HG03025 (cell line): ENCODE measurements around the gene ZBED4.

ENCODE experiments used
- ATAC-seq: cut with Tn5 transposase; IDR thresholded peaks from one replicate; pipeline ENCODE4 v1.9.1; 2021; ENCODE audit warnings: mild to moderate bottlenecking, moderate library complexity; ENCODE audit not compliant: unreplicated experiment, low FRiP score

ZBED4 gene

GRCh38 chr22:49918911-49919881, 65.6 kb downstream of the ZBED4 start:
- no peak for ATAC-seq

- ATAC-seq: no peak
Observed at GRCh38 chr22:49920859-49921258, 67.2 kb downstream of the ZBED4 start.

GRCh38 chr22:49921508-49922278, 68.0 kb downstream of the ZBED4 start:
- no peak for ATAC-seq

GRCh38 chr22:49922484-49922883, 68.8 kb downstream of the ZBED4 start:
- ATAC-seq: no peak

- ATAC-seq: no peak
Observed at GRCh38 chr22:49922926-49923325, 69.3 kb downstream of the ZBED4 start.

- ATAC-seq: no peak
Observed at GRCh38 chr22:49923445-49923844, 69.8 kb downstream of the ZBED4 start.

- no peak for ATAC-seq
Observed at GRCh38 chr22:49924113-49924833, 70.6 kb downstream of the ZBED4 start.

- ATAC-seq: no peak
Observed at GRCh38 chr22:49925525-49926128, 72.0 kb downstream of the ZBED4 start.

GRCh38 chr22:49926916-49927315, 73.3 kb downstream of the ZBED4 start:
- ATAC-seq: no peak

- ATAC-seq: no peak
Observed at GRCh38 chr22:49927483-49928184, 74.0 kb downstream of the ZBED4 start.

GRCh38 chr22:49928185-49928495, 74.5 kb downstream of the ZBED4 start:
- ATAC-seq: no peak

- ATAC-seq: no peak
Observed at GRCh38 chr22:49928555-49929210, 75.0 kb downstream of the ZBED4 start.

GRCh38 chr22:49929211-49929979, 75.8 kb downstream of the ZBED4 start:
- no peak for ATAC-seq

- ATAC-seq: no peak
Observed at GRCh38 chr22:49929994-49930575, 76.4 kb downstream of the ZBED4 start.

- no peak for ATAC-seq
Observed at GRCh38 chr22:49930596-49931412, 77.2 kb downstream of the ZBED4 start.

- ATAC-seq: no peak
Observed at GRCh38 chr22:49933236-49934159, 79.9 kb downstream of the ZBED4 start.
